Stimulated activated CD8-positive, alpha-beta memory T cell treated with anti-CD3 and anti-CD28 coated beads, Interleukin-7, amount 100 ng/mL, for 48 hours (primary cell): ENCODE measurements around the gene TMEM134.

Experiments used
- DNase-seq, 2 donors: peaks; one replicate each; pipeline ENCODE4 v3.0.0-alpha.2; 2020; ENCODE audit warnings: low read depth in 1 of 2; ENCODE audit errors: extremely low read depth in 1 of 2

Gene TMEM134

GRCh38 chr11:67500831-67501715, 32.0 kb upstream of the TMEM134 start:
- no peak for DNase-seq

- DNase-seq, result no peak
Observed at GRCh38 chr11:67500484-67500821, 31.4 kb upstream of the TMEM134 start.

- no peak for DNase-seq
Observed at GRCh38 chr11:67499808-67500483, 30.9 kb upstream of the TMEM134 start.

GRCh38 chr11:67498544-67498972, 29.5 kb upstream of the TMEM134 start:
- no peak for DNase-seq

- DNase-seq, result no peak
Observed at GRCh38 chr11:67497656-67498291, 28.7 kb upstream of the TMEM134 start.

- no peak for DNase-seq
Observed at GRCh38 chr11:67496113-67496512, 27.1 kb upstream of the TMEM134 start.

GRCh38 chr11:67495234-67496005, 26.4 kb upstream of the TMEM134 start:
- DNase-seq, result no peak

- no peak for DNase-seq
Observed at GRCh38 chr11:67494371-67495233, 25.6 kb upstream of the TMEM134 start.

- DNase-seq, result no peak
Observed at GRCh38 chr11:67493548-67494370, 24.7 kb upstream of the TMEM134 start.

GRCh38 chr11:67492801-67493547, 23.9 kb upstream of the TMEM134 start:
- no peak for DNase-seq

GRCh38 chr11:67492069-67492727, 23.1 kb upstream of the TMEM134 start:
- DNase-seq, result no peak

GRCh38 chr11:67491276-67492068, 22.4 kb upstream of the TMEM134 start:
- DNase-seq, result no peak

- DNase-seq, result no peak
Observed at GRCh38 chr11:67490727-67491065, 21.6 kb upstream of the TMEM134 start.

GRCh38 chr11:67489885-67490726, 21.1 kb upstream of the TMEM134 start:
- DNase-seq, result no peak

- DNase-seq, result no peak
Observed at GRCh38 chr11:67489203-67489884, 20.3 kb upstream of the TMEM134 start.
